K562 (cell line): ENCODE data around the gene SCAMP3. TPM values are rescaled to one million over a fixed set of nuclear protein-coding genes. Genes with fewer than 3 reads are reported as not detected.

Experiments
- E2F1 ChIP-seq: sonication (generic); formaldehyde crosslinking; IDR thresholded peaks from 2 replicates; pipeline ENCODE4 v1.8.1; 2023; ENCODE audit warnings: mild to moderate bottlenecking, missing genetic modification reagents, moderate library complexity
- GMEB1 ChIP-seq: fragments of 250-450 bp; sonication (Bioruptor Pico); IDR thresholded peaks from 2 replicates; pipeline ENCODE4 v1.4.0; 2020; ENCODE audit warnings: mild to moderate bottlenecking
- KDM2B ChIP-seq: fragments of 250-450 bp; sonication (Bioruptor Pico); IDR thresholded peaks from 2 replicates; pipeline ENCODE4 v1.8.0; 2021; ENCODE audit warnings: mild to moderate bottlenecking, moderate library complexity
- PREB ChIP-seq: sonication (generic); formaldehyde crosslinking; IDR thresholded peaks from 2 replicates; pipeline ENCODE4 v1.8.1; 2023; ENCODE audit warnings: mild to moderate bottlenecking, missing genetic modification reagents
- ZFX ChIP-seq: sonication (generic); formaldehyde crosslinking; IDR thresholded peaks from 2 replicates; pipeline ENCODE4 v1.8.0; 2022; ENCODE audit warnings: mild to moderate bottlenecking, missing genetic modification reagents, moderate library complexity
- polyA plus RNA-seq, 8 experiments: library from polyadenylated mRNA; depleted of rRNA in 4 of 8; stranded (reverse) in 5 of 8; unstranded in 3 of 8; fragments of >200 nt; fragmentation: Nextera tagmentation in 2 of 8; fragmentation: Illumina TruSeq in 1 of 8; extraction: Ambion mirVana in 2 of 8; extraction: Trizol in 1 of 8; gene quantifications; 2 replicates each; pipeline versions ENCODE4 v1.2.1 to v1.2.3, GENCODE V29; 2011 to 2014; ENCODE audit warnings: inconsistent platforms in 1 of 8, missing spikeins in 1 of 8
- total RNA-seq, 7 experiments: library from RNA; depleted of rRNA in 6 of 7; stranded (reverse); fragments of >200 nt in 6 of 7; fragmentation: Illumina TruSeq in 2 of 7; extraction: Trizol in 2 of 7; gene quantifications; 2 replicates each; pipeline versions ENCODE4 v1.2.1 to v1.2.3, GENCODE V29; 2011 to 2021; ENCODE audit warnings: low replicate concordance in 1 of 7
- TF ChIP-seq, protein P1 (sequence below): sonication (generic); formaldehyde crosslinking; IDR thresholded peaks from 2 replicates; pipeline ENCODE4 v1.8.0; 2023; ENCODE audit warnings: mild to moderate bottlenecking, missing genetic modification reagents
- TF ChIP-seq, protein P2 (sequence below), 2 experiments: fragments of 450-650 bp in 1 of 2; sonication (generic) in 1 of 2; formaldehyde crosslinking in 1 of 2; IDR thresholded peaks; 2 replicates each; pipeline versions ENCODE4 v1.7.1 to v1.9.0; 2016 to 2022; ENCODE audit warnings: inconsistent platforms in 1 of 2, mild to moderate bottlenecking in 1 of 2, missing genetic modification reagents in 1 of 2

SCAMP3 gene
- total and polyA plus RNA-seq, 9 of the 15 experiments (the other 6 are each of a cell fraction or from before 2014, with no cell fraction given): 14.2 to 131 (median 86.1) TPM

DNA sequence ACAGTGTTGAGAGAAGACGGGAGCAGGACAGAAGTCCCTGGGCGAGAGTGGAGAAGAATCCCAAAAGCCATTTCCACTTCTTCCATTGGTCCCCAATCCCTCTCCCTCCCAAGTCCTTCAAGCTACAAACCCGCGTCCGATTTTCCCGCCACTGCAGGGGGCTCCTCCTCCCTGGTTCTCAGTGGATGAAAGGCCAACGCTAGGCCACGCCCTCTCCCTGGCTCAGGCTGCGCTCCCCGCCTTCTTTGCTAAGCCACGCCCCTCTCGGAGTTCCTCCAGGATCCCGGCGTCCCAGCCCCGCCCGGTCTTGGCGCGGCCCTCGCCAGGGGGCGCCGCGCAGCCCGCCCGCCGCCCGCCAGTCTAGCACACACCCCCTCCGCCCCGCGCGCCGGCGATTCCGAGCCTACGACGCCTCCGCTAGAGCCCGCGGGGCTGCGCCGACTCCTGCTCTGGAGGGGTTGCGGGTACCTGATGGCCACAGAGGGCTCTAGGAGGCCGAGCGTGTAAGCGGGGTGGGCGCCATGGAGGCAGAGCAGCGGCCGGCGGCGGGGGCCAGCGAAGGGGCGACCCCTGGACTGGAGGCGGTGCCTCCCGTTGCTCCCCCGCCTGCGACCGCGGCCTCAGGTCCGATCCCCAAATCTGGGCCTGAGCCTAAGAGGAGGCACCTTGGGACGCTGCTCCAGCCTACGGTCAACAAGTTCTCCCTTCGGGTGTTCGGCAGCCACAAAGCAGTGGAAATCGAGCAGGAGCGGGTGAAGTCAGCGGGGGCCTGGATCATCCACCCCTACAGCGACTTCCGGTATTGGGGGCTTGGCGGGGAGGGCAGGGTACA, 15.1 kb upstream of the SCAMP3 start, which contains the start of gene HCN3 (continued):
- TF ChIP-seq GMEB1 (CRISPR knock-in tag): 0 out of 2 replicates have a peak, but pooled peaks have one; percentile 19
- TF ChIP-seq ZFX (CRISPR knock-in tag): 0 out of 2 replicates have a peak, but pooled peaks have one; percentile 34
- TF ChIP-seq, protein P1, sequence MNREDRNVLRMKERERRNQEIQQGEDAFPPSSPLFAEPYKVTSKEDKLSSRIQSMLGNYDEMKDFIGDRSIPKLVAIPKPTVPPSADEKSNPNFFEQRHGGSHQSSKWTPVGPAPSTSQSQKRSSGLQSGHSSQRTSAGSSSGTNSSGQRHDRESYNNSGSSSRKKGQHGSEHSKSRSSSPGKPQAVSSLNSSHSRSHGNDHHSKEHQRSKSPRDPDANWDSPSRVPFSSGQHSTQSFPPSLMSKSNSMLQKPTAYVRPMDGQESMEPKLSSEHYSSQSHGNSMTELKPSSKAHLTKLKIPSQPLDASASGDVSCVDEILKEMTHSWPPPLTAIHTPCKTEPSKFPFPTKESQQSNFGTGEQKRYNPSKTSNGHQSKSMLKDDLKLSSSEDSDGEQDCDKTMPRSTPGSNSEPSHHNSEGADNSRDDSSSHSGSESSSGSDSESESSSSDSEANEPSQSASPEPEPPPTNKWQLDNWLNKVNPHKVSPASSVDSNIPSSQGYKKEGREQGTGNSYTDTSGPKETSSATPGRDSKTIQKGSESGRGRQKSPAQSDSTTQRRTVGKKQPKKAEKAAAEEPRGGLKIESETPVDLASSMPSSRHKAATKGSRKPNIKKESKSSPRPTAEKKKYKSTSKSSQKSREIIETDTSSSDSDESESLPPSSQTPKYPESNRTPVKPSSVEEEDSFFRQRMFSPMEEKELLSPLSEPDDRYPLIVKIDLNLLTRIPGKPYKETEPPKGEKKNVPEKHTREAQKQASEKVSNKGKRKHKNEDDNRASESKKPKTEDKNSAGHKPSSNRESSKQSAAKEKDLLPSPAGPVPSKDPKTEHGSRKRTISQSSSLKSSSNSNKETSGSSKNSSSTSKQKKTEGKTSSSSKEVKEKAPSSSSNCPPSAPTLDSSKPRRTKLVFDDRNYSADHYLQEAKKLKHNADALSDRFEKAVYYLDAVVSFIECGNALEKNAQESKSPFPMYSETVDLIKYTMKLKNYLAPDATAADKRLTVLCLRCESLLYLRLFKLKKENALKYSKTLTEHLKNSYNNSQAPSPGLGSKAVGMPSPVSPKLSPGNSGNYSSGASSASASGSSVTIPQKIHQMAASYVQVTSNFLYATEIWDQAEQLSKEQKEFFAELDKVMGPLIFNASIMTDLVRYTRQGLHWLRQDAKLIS (CRISPR knock-in tag): peak; percentile 85; the same call in 1 of the 2 replicates
- TF ChIP-seq, protein P2, sequence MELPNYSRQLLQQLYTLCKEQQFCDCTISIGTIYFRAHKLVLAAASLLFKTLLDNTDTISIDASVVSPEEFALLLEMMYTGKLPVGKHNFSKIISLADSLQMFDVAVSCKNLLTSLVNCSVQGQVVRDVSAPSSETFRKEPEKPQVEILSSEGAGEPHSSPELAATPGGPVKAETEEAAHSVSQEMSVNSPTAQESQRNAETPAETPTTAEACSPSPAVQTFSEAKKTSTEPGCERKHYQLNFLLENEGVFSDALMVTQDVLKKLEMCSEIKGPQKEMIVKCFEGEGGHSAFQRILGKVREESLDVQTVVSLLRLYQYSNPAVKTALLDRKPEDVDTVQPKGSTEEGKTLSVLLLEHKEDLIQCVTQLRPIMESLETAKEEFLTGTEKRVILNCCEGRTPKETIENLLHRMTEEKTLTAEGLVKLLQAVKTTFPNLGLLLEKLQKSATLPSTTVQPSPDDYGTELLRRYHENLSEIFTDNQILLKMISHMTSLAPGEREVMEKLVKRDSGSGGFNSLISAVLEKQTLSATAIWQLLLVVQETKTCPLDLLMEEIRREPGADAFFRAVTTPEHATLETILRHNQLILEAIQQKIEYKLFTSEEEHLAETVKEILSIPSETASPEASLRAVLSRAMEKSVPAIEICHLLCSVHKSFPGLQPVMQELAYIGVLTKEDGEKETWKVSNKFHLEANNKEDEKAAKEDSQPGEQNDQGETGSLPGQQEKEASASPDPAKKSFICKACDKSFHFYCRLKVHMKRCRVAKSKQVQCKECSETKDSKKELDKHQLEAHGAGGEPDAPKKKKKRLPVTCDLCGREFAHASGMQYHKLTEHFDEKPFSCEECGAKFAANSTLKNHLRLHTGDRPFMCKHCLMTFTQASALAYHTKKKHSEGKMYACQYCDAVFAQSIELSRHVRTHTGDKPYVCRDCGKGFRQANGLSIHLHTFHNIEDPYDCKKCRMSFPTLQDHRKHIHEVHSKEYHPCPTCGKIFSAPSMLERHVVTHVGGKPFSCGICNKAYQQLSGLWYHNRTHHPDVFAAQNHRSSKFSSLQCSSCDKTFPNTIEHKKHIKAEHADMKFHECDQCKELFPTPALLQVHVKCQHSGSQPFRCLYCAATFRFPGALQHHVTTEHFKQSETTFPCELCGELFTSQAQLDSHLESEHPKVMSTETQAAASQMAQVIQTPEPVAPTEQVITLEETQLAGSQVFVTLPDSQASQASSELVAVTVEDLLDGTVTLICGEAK (IDR thresholded peaks at IDR 0.05): 0 out of 2 replicates have a peak, but pooled peaks have one; percentile 13
- TF ChIP-seq, protein P2 (CRISPR knock-in tag; IDR thresholded peaks at IDR 0.05): no peak
- 0 out of 2 replicates have a peak, but pooled peaks have one; percentile 22 for TF ChIP-seq PREB (CRISPR knock-in tag)
- TF ChIP-seq E2F1 (CRISPR knock-in tag): peak; percentile 95
- 0 out of 2 replicates have a peak, but pooled peaks have one; percentile 26 for TF ChIP-seq KDM2B
